Activated CD8-positive, alpha-beta memory T cell treated with anti-CD3 and anti-CD28 coated beads for 24 hours (primary cell): ENCODE results near the gene MANBA.

ENCODE experiments used
- DNase-seq: peaks from one replicate; pipeline ENCODE4 v3.0.0-alpha.2; 2020

Gene MANBA

DNA sequence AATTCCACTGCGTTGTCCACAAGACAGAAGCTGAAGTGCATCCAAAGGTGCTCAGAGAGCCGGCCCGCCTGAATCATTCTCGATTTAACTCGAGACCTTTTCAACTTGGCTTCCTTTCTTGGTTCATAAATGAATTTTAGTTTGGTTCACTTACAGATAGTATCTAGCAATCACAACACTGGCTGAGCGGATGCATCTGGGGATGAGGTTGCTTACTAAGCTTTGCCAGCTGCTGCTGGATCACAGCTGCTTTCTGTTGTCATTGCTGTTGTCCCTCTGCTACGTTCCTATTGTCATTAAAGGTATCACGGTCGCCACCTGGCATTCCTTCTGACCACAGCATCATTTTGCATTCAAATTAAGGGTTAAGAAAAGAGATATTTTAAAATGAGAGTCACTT, 144.1 kb downstream of the MANBA start:
- no peak for DNase-seq

DNA sequence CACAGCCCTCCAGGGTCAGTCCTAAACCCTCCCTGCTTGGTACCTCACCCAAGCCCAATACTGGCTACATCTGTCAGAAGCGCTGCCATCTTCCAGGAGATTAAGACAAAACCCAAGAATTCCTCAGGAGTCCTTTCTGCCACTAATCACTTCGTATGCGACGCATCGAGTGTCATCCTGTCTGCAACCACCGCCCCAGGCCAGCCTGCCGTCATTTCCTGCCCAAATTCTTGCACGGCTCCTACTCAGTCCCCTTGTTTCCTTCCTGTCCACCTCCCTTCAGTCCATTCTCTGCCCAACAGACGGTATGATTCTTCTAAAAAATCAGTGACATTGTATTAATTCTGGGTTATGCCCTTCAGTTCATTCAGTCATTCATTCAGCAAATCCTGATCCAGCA, 146.0 kb downstream of the MANBA start:
- DNase-seq, result no peak

DNA sequence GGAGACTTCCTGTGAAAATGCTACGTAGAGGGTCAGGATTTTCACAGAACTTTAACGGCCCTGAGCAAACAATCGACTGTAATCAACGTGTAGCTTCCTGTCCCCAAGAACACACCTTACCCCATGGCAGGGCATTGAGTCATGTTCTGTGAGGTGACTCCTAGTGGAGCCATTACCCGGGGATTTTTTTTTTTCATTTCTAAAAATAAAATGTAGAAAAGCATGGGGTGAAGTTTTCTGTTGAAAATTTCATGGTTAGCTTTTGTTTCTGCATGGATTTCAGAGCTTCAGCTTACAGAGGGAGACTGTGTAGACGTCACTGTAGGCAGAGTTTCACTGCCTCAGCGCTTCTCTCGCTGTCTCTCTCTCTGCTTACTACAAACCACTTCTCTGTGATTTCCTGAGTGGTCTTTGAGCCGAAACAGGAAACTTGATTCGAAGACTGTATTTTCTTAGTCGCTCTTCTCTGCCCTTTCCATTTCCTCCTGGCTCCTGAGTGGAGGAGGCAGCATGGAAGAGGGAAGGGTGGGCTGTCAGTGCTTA, 147.9 kb downstream of the MANBA start:
- DNase-seq, result no peak

DNA sequence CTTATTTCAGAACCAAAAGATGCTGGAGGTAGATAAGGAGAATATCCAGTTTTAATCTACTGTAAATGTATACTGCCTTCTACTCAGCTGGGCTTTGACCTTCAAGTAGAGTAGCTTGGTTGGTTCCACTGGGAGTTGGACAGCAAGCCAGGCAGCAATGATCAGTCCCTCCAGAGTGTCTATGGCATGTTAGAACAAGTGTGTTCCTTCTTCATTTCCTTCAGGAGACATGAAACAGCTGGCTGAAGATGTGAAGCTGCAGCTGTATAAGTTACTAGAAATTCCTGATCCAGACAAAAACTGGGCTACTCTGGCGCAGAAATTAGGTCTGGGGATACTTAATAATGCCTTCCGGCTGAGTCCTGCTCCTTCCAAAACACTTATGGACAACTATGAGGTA, 148.6 kb downstream of the MANBA start:
- no peak for DNase-seq

DNA sequence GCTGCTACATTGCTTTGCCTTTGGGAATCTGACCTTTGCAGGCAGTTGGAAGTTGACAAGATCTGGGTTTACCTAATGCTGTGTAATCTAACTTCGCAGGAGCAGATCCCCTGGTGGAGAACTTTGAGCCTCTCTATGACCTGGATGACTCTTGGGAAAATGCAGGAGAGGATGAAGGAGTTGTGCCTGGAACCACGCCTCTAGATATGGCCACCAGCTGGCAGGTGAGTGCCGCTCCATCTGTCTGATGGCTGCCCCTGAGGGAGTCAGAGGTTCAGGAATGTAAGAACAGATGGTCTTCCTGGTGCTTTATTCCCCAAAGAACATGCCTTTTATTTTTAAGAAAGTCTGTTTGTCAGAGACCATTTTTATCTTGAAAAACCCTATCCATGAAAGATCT, 150.3 kb downstream of the MANBA start:
- DNase-seq, result no peak

DNA sequence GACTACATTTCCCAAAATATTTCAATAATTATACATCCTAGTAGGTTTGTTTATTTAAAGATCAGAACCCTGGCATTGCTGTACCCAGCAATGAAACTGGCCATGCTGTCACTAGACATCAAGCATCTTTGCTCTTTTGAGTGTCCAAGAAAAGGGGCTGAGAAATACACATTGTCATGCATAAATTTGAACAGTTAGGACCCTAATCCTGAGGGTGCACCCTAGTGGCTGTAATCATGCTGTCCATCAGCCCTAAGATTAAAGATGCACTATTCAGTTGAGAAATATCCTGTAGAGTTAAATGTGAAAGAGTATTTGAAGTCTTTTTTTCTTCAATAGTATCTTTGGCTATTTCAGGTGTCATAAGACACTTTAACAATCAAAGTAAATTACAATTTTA, 150.8 kb downstream of the MANBA start:
- no peak for DNase-seq

DNA sequence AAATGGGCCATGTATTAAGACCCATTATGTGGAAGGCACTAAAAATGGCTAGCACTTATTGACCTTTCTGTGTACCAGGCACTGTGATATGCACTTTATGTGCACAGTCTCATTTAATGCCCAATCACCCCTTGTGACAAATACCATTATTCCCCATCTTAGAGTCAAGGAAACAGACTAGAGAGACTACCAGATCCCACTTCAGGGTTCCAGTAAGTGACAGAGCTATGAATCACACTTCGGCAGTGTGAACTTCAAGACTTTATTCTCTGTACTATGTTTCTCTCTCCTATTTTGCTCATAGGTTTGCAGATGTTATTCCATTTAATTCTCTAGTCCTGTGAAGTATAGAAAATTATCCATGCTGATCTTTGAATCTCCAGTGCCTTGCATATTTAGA, 152.6 kb downstream of the MANBA start:
- DNase-seq, result no peak

DNA sequence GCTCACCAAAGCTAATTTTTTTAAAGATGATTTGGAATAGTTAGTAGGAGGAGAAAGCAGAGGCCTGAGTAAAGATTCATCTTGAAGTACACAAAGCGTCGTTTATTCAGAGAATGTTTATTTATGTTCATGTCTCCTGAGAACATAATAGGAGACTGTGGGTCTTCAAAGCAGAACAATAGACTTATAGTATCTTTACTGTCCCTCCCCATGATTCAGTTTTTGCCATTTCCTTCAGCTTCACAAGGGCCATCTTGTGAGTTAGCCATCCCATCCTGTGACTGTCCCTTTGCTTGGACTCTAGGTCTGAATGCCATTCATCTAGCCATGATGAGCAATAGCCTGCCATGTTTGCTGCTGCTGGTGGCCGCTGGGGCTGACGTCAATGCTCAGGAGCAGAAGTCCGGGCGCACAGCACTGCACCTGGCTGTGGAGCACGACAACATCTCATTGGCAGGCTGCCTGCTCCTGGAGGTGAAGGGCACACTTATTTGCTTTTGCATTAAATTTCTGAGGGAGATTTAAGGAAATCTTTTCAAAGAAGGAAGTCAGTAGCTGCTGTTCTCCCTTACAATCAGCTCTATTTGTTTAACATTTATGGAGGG, 153.8 kb downstream of the MANBA start:
- DNase-seq, result no peak

DNA sequence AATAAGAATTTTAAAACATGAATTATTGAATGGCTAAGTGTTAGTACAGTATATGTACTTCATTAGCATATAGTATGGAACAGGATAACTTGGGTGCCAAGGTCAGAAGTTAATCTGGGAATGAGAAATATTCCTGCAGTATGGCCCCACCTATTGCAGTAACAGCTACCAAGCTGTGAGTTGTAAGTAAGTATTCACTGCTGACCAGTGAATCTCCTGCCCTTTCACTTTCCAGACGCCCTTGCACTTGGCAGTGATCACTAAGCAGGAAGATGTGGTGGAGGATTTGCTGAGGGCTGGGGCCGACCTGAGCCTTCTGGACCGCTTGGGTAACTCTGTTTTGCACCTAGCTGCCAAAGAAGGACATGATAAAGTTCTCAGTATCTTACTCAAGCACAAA, 154.5 kb downstream of the MANBA start:
- no peak for DNase-seq

DNA sequence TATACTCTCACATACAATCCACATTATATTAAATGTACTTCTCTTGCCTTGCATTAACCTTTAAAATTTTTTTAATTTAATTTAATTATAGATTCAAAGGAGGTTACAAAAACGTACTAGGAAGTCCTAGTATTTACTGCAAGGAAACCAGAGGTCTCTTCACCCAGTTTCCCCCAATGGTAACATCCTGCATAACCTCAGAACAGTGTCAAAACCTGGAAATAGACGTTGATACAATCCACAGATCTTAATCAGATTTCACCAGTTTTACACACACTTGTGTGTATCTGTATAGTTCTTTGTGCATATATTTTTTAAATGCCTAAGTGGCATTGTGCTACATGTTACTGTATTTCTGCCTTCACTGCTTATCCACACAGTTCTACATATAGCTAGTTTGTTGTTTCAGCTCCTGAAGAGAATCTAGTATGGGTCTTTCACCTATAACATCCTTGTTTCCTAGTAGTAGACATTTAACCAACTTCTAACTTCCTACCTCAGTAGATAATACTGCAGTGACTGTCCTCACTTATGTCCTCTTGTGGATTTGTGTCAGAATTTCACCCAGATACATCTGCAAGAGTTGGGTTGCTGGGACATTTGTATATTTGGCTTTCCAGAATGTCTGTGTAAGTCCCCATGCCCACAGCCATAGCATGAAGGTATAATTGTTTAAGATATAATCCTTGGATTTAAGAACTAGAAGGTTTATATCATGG, 156.4 kb downstream of the MANBA start:
- DNase-seq, result no peak

DNA sequence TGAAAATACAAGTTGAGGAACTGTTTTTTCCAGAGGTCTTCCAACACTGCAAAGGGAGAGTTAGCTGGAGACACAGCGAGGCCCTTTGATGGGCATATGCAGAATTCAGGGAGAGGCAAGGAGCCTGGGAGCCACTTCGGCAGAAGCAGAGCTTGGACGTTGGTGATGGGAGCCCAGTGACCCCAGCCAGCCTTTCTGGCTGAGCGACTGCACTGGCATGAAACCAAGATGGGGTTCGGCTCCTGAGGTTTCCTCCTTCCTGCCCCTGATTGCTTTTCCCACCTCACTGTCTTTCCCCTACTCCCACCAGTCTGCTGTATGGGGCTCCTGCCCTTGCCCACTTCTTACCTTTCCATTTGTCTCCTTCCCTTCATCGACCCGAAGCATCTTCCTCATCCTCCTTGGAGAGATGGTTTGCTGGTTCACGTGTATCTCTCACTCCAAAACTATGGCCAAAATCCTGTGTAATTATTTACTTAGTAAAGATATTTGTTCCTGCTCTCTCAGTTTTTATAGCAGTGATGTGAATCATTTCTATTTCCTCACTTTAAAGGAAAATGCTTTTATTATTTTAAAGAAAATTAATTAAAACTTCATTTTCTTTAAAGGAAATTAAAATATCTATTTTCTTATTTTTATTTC, 159.1 kb downstream of the MANBA start:
- DNase-seq, result no peak

DNA sequence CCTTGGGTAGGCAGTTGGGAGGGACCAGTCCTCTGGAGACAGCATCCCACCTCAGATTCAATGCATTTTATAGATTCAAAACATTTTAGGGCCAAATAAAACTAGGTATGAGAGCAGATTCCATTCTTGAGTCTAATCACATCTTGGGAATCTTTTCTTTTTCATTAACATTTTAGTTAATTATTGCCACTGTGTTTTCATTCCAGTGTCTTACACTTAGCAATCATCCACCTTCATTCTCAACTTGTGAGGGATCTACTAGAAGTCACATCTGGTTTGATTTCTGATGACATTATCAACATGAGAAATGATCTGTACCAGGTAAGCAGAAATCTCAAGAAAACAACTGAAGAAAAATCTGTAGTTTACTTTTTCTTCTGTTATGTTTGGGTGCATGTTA, 160.1 kb downstream of the MANBA start:
- DNase-seq, result no peak

DNA sequence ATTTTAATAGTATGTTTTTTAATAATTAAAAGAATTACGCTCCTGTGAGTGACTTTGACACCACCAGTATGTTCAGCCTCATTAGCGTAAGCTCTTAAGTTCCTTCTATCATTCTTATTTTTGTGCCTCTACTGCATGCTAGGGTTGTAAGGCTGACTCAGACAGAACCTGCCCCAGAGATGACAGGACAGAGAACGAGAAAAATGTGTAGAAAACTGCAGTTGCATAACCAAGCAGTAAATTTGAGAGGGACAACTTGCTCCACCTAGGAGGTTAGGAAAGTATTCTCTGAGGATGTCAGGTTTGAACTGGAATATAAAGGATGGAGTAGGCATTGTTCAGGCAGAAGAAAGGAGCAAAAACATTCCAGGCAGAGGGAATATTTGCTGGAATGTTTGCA, 160.9 kb downstream of the MANBA start:
- DNase-seq, result no peak

DNA sequence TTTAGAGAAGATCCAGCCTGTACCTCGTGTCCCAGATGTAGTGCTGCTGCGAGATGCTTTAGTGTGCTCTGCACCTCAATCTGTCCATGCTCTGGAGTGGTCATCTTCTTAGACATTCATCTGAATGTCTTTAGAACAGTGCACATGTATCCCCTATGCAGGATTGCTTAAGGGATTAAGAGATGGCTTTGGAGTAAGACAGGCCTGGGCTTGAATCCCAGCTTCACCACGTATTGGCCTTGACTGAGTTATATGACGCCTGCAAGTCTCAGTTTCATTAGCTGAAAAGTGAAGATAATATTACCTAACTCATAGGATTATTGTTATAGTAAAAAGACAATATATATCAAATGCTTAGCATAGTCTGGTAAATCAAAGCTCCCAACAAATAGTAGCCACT, 161.3 kb downstream of the MANBA start:
- no peak for DNase-seq

DNA sequence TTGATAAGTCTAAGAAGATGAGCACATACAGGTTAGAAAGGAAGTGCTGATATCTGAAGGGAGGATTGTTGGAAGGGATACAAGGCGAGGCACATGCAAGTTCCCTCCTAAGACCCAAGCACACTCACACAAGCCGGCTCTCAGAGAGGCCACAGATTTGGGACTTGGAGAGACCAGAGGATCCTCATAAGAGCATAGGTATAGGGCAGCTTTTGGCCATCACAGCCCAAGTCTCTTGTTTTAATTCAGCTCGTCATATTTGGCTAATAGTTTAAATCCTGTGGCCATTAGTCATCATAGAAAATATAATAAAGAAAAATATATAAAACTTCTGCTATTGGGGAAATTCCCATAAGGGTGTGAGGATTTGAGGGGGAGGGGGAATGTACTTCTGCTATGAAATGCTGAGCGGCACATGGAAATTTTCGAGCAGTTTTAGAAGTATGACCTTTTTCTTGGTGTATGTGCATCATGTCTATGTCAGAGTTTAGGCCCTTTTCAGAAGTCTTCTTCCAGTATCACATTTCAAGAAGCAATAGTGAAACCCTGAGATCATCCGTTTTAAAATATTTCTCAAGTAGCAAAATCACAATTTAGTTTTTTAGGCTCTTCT, 161.9 kb downstream of the MANBA start:
- DNase-seq, result no peak

DNA sequence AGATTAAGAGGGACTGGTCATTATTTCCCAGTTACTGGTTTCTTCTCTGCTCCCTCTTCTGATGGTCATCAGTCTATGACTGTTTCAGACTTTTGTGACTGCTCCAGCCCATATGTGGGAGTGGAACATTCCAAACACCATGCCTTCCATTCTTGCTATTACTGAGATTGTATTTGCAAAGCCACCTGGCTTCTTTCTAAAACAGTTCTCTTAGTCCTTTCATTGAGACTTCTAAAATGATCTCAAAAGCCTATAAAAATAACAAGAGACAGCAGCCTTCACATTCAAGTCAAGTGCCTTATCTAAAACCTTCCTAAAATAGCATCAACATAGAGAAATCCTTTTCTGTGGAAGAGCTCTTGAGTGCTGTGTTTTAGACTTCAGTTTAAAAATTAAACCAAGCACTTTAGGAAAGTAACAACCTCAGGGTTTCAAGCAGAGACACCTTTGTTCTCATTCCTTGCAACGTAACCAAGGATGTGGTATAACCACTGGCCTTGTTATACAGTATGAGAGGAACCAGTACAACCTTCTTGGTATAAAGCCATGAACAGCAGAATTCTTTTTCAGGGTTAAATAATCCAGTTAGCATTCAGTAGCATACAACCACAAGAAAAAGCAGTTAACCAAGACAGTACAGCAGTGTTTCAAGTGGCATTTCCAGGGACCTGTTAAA, 162.5 kb downstream of the MANBA start:
- no peak for DNase-seq

DNA sequence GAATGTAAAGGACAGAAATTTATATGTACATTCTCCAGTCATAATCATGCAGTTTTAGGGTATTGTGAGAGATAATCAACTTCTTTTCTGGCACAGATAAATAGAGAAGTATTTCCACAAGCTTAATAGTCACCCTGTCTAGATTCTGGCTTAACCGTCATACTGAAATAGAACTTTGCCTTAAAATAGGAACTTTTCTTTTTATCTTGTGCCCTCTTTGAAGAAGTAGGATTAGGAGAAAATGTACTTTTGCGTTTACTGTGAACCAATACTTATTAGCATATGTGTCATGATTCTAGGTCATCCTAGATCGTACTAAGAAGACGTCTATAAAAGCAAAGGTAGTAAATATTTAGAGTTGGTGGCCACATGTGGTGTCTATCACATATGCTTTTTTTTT, 164.2 kb downstream of the MANBA start:
- DNase-seq, result no peak

DNA sequence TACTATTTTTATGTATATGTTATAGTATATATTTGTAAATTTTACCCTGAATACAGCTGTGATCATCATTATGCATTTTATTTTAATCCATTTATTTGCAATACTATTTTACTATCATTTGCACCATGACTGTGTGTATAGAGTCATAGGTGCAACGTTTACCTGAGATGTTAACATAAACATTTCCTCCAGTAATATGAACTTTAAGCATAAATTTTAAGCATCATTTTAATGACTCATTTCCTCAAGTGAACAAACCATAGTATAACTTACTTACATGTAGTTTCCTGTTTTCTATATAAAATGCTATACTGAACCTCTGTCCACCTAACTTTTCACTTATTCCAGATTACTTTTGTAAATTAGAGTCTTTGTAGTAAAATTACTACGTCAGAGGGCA, 166.8 kb downstream of the MANBA start:
- DNase-seq, result no peak

DNA sequence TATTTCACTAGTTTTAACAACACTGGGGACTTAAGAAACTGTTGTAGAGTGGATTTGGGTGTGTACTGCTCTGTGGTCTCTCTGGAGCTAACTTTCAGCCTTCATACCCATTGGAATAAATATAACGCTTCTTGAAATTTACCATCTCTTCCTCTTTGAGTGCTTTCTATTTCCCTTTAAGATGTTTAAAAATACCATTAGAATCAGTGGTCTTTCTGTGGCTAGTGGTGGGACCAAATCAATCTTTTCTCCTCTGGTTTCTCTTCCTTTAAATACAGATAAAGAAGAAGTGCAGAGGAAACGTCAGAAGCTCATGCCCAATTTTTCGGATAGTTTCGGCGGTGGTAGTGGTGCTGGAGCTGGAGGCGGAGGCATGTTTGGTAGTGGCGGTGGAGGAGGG, 167.6 kb downstream of the MANBA start:
- DNase-seq, result no peak

DNA sequence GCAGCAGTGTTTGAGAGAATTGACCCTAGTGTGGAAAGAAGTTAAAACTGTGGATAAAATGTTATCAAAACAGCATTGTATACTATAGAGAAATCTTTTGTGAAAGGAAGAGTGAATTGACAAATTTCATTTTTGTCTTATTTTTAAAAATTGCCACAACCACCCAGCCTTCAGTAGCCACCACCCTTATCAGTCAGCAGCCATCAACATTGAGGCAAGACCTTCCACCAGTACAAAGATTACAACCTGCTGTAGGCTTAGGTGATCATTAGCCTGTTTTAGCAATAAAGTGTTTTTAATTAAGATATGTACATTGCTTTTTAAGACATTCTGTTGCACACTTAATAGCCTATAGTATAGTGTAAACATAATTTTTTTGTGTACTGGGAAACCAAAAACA, 168.5 kb downstream of the MANBA start:
- no peak for DNase-seq

DNA sequence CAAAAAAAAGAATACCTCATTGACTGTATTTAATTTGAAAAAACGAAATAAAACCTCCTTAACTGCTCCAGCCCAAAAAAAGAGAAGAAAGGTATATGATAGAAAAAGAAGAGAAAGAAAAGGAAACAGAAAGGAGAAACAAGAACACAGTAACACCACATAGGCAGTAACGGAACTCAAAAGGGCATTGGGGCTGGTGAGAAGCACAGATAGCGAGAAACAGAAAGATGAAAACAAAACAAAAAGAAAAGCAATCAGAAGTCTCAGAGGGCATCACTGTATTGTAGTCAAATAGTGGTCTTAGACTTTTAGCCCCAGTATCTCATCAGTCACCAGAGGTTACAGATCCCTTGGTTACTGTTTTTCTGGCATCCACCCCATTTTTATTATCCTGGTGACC, 171.0 kb downstream of the MANBA start:
- DNase-seq, result no peak

DNA sequence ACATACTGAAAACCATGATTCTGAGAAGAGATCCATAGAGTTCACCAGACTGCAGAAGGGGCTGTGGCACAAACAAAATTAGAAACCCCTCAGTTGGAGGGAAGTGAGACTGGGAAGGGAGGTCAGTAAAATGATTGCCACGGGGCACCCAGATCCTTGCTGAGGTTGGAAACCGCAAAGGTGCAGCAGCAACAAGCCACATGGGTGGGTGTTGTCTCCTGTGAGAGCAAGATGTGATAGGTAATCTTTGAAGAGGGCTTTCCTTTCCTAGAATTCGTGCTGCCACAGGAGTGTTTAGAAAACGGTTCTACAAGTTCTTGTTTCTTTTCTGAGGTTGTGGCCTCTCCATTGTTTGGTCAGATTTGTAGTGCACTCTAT, 174.1 kb downstream of the MANBA start:
- DNase-seq, result peak; percentile 77

DNA sequence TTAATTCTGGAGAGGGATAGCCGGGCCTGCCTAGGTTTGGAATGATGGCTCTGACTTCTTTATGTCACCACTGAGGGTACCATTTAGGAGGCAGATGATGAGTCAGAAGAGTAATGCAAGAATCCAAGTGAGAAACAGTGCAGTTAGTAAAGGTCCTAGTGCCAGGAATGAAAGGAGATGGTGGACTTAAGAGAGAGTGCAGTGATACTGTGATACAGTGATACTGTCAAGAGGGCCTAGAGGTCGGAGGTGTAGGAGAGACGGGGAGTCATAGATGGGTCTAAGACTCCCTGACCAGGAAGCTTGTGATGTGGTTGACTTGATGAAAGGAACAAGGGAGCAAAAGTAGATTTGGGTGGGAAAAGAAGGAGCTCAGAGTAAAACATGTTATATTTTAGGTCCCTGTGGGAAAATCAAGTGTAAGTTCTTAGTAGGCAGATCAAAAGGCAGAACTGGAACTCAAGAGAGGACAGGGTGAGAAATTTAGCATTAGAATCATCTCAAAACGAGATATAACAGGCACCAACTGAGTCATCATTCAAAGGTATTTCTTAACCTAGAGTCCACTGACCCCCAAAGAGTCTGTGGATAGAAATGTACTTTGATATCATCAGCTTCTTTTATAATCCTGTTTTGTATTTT, 174.6 kb downstream of the MANBA start:
- no peak for DNase-seq
